Measurements from ENCODE around the gene DOCK3.

DOCK3 gene

GRCh38 chr3:50644561-50644960 is 30.2 kb upstream of the DOCK3 start:
- TF ChIP-seq GABPA (IDR thresholded peaks at IDR 0.05; ENCODE audit: low read depth) (no peak), REST (IDR thresholded peaks at IDR 0.05; ENCODE audit: insufficient replicate concordance, low read depth) (no peak), POLR2AphosphoS5 (IDR thresholded peaks at IDR 0.05; ENCODE audit: low read depth) (no peak), SPI1 (IDR thresholded peaks at IDR 0.05; ENCODE audit: borderline replicate concordance, low read depth) (no peak), CTCF (IDR thresholded peaks at IDR 0.05; ENCODE audit: insufficient read depth, low read length) (no peak)
- H3K27ac ChIP-seq (replicated peaks): no peak overlapping the region

GRCh38 chr3:50645378-50645777 is 29.3 kb upstream of the DOCK3 start:
- H3K27ac ChIP-seq (replicated peaks): no peak overlapping the region
- no peak for TF ChIP-seq GABPA (IDR thresholded peaks at IDR 0.05; ENCODE audit: low read depth)

More at GRCh38 chr3:50644561-50644960, 30.2 kb upstream of the DOCK3 start:
- DNase-seq (ENCODE audit: low read depth in 1 of 2, low spot score in 1 of 2): no peak
- H3K4me3 ChIP-seq (replicated peaks; ENCODE audit: insufficient read depth, low read length): no peak overlapping the region
- no peaks in the 10 kb centered on the region for H3K27me3 ChIP-seq (ENCODE audit: insufficient read depth, poor library complexity, severe bottlenecking)

GRCh38 chr3:50648313-50648712 is 26.4 kb upstream of the DOCK3 start:
- Histone ChIP-seq H3K4me3 (replicated peaks; ENCODE audit: insufficient read depth, low read length) (no peak overlapping the region), H3K27ac (replicated peaks) (no peak overlapping the region), H3K27me3 (ENCODE audit: insufficient read depth, poor library complexity, severe bottlenecking) (no peaks in the 10 kb centered on the region)
- no peak for DNase-seq (ENCODE audit: low read depth in 1 of 2, low spot score in 1 of 2)
- no peak for TF ChIP-seq POLR2AphosphoS5 (IDR thresholded peaks at IDR 0.05; ENCODE audit: low read depth)
- TF ChIP-seq REST (IDR thresholded peaks at IDR 0.05; ENCODE audit: insufficient replicate concordance, low read depth): no peak
- no peak for TF ChIP-seq SPI1 (IDR thresholded peaks at IDR 0.05; ENCODE audit: borderline replicate concordance, low read depth)

More at GRCh38 chr3:50645378-50645777, 29.3 kb upstream of the DOCK3 start:
- H3K4me3 ChIP-seq (replicated peaks; ENCODE audit: insufficient read depth, low read length): no peak overlapping the region
- no peak for DNase-seq (ENCODE audit: low read depth in 1 of 2, low spot score in 1 of 2)
- H3K27me3 ChIP-seq (ENCODE audit: insufficient read depth, poor library complexity, severe bottlenecking): no peaks in the 10 kb centered on the region

- no peak for DNase-seq (ENCODE audit: low read depth in 1 of 2, low spot score in 1 of 2)
- no peak for TF ChIP-seq CTCF (IDR thresholded peaks at IDR 0.05; ENCODE audit: insufficient read depth, low read length)
- TF ChIP-seq SPI1 (IDR thresholded peaks at IDR 0.05; ENCODE audit: borderline replicate concordance, low read depth): no peak
- TF ChIP-seq REST (IDR thresholded peaks at IDR 0.05; ENCODE audit: insufficient replicate concordance, low read depth): no peak
- no peak for TF ChIP-seq GABPA (IDR thresholded peaks at IDR 0.05; ENCODE audit: low read depth)
- no peak overlapping the region for H3K4me3 ChIP-seq (replicated peaks; ENCODE audit: insufficient read depth, low read length)
- no peak overlapping the region for H3K27ac ChIP-seq (replicated peaks)
- H3K27me3 ChIP-seq (ENCODE audit: insufficient read depth, poor library complexity, severe bottlenecking): no peaks in the 10 kb centered on the region
Observed at GRCh38 chr3:50648944-50649343, 25.8 kb upstream of the DOCK3 start.

Measured in HL-60 (cell line).